ENCODE measurements around the gene RUFY2. TPM values are rescaled to one million over a fixed set of nuclear protein-coding genes. Genes with fewer than 3 reads are reported as not detected.

The RUFY2 gene
- total RNA-seq, 4 donors from 2014 or later, result 12.4 to 43.3 (median 21.6) TPM

DNA sequence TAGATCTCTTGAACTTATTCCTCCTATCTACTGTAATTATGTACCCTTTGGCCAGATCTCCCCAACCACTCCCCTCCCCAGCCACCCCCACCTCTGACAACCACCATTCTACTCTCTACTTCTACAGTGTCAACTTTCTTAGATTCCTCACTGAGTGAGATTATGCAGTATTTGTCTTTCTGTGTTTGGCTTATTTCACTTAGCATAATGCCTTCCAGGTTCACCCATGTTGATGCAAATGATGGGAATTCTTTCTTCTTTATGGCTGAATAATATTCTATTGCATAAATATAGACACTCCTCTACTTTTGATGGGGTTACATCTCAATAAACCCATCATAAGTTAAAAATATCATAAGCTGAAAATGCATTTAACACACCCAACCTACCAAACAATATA is 96.5 kb downstream of the RUFY2 start:
- TF ChIP-seq, protein P1, sequence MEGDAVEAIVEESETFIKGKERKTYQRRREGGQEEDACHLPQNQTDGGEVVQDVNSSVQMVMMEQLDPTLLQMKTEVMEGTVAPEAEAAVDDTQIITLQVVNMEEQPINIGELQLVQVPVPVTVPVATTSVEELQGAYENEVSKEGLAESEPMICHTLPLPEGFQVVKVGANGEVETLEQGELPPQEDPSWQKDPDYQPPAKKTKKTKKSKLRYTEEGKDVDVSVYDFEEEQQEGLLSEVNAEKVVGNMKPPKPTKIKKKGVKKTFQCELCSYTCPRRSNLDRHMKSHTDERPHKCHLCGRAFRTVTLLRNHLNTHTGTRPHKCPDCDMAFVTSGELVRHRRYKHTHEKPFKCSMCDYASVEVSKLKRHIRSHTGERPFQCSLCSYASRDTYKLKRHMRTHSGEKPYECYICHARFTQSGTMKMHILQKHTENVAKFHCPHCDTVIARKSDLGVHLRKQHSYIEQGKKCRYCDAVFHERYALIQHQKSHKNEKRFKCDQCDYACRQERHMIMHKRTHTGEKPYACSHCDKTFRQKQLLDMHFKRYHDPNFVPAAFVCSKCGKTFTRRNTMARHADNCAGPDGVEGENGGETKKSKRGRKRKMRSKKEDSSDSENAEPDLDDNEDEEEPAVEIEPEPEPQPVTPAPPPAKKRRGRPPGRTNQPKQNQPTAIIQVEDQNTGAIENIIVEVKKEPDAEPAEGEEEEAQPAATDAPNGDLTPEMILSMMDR (IDR thresholded peaks at IDR 0.05), result no peak
- no peaks in the 10 kb centered on the region for H3K36me3 ChIP-seq
- no peak for DNase-seq (ENCODE audit: low spot score in 2 of 2)

DNA sequence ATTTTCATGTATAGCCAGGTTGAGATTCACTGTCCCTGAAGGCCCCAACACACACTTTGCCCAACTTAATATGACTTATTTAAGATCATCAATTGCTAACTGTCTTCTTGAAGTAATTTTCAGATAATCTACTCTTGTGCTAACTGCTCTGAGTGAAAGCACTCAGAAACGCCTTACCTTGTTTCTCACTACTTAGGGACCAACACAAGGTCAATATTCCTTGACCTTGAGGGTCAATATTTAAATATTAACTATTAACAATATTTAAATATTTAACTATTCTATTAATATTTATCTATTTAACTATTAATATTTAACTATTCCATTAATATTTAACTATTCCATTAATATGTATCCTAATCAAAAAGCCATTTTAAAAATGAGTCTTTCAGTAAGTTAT is 101.2 kb downstream of the RUFY2 start:
- H3K9me3 ChIP-seq, result no peaks in the 10 kb centered on the region
- no peaks in the 10 kb centered on the region for H3K27me3 ChIP-seq
- no peak overlapping the region for H3K27ac ChIP-seq
- TF ChIP-seq POLR2AphosphoS5 (IDR thresholded peaks at IDR 0.05), result no peak
- WGBS, result 0% methylated on average over 1 of the region's 1 CpG
- H3K4me3 ChIP-seq, result no peak overlapping the region
- no peaks in the 10 kb centered on the region for H3K36me3 ChIP-seq
- no peaks in the 10 kb centered on the region for H3K4me1 ChIP-seq
- no peak for DNase-seq (ENCODE audit: low spot score in 2 of 2)

More for the DNA sequence above, 96.5 kb downstream of the RUFY2 start:
- no peak overlapping the region for H3K27ac ChIP-seq
- H3K9me3 ChIP-seq, result no peaks in the 10 kb centered on the region
- H3K27me3 ChIP-seq, result no peaks in the 10 kb centered on the region
- no peak overlapping the region for H3K4me3 ChIP-seq
- H3K4me1 ChIP-seq, result no peaks in the 10 kb centered on the region

DNA sequence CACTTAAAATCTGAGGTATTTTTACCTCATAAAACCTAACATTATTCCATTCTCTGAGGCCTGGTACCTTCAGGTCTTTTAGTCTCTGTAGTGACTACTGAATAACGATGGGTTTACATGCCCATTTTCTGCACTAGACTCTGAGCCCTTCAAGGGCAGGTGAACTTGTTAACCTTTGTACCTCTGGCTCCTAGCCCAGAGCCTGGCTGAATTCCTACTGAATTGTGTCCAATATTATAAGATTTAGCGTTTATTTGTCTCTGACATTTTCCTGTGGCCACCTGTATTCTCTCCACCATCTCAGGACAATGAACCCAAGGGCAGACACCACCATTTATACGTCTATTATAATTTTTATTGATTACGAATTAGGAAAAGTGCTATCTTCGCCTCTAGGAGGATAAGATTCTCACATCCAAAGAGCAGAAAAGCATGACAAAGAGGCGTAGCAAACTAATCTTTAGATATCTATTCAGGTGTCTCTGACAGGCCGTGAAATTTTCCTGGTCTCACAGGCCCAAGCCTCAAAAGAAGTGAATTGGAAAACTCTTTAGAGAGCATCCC is 103.1 kb downstream of the RUFY2 start:
- Histone ChIP-seq H3K4me1 (no peaks in the 10 kb centered on the region), H3K9me3 (no peaks in the 10 kb centered on the region), H3K27ac (no peak overlapping the region), H3K27me3 (no peaks in the 10 kb centered on the region), H3K4me3 (no peak overlapping the region), H3K36me3 (no peaks in the 10 kb centered on the region)
- no peak for DNase-seq (ENCODE audit: low spot score in 2 of 2)
- TF ChIP-seq, protein P1 (IDR thresholded peaks at IDR 0.05), result no peak
- no peak for TF ChIP-seq EP300 (IDR thresholded peaks at IDR 0.05)
- TF ChIP-seq POLR2A (IDR thresholded peaks at IDR 0.05), result no peak
- TF ChIP-seq POLR2AphosphoS5 (IDR thresholded peaks at IDR 0.05), result no peak
- 65% methylated on average over 7 of the region's 7 CpGs for WGBS

DNA sequence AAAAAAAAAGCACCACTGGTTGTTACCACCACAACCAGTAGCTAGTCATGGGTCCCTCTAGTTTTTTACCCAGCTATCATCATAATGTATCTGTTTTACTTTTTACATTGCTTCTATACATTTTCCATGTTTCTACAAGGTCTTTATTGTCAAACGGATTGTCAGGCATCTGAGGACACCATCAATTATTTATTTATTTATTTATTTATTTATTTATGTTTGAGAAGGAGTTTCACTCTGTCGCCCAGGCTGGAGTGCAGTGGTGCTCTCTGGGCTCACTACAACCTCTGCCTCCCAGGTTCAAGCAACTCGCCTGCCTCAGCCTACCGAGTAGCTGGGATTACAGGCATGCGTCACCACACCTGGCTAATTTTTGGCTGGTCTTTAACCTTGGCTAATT is 104.2 kb downstream of the RUFY2 start:
- 69% methylated on average over 5 of the region's 5 CpGs for WGBS
- no peaks in the 10 kb centered on the region for H3K9me3 ChIP-seq
- H3K4me3 ChIP-seq, result no peak overlapping the region
- no peak overlapping the region for H3K27ac ChIP-seq
- no peak for DNase-seq (ENCODE audit: low spot score in 2 of 2)
- H3K4me1 ChIP-seq, result no peaks in the 10 kb centered on the region
- TF ChIP-seq POLR2AphosphoS5 (IDR thresholded peaks at IDR 0.05) (no peak), POLR2A (IDR thresholded peaks at IDR 0.05) (no peak), EP300 (IDR thresholded peaks at IDR 0.05) (no peak)
- TF ChIP-seq, protein P1 (IDR thresholded peaks at IDR 0.05), result no peak
- H3K27me3 ChIP-seq, result no peaks in the 10 kb centered on the region
- H3K36me3 ChIP-seq, result no peaks in the 10 kb centered on the region

DNA sequence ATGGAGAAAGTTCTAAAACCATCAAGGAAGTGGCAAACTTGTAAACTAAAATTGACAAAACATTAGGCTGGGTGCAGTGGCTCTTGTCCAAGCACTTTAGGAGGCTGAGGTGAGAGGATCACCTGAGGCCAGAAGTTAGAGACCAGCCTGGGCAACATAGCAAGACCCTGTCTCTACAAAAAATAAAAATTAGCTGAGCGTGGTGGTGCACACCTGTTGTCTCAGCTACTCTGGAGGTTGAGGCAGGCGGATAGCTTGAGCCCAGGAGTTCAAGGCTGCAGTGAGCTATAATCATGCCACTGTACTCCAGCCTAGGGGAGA is 104.6 kb downstream of the RUFY2 start:
- Histone ChIP-seq H3K4me3 (no peak overlapping the region), H3K9me3 (no peaks in the 10 kb centered on the region), H3K27me3 (no peaks in the 10 kb centered on the region), H3K27ac (no peak overlapping the region), H3K4me1 (no peaks in the 10 kb centered on the region), H3K36me3 (no peaks in the 10 kb centered on the region)
- DNase-seq (ENCODE audit: low spot score in 2 of 2), result no peak
- TF ChIP-seq POLR2A (IDR thresholded peaks at IDR 0.05), result no peak
- TF ChIP-seq, protein P1 (IDR thresholded peaks at IDR 0.05), result no peak
- no peak for TF ChIP-seq EP300 (IDR thresholded peaks at IDR 0.05)
- WGBS, result 47% methylated on average over 2 of the region's 2 CpGs

DNA sequence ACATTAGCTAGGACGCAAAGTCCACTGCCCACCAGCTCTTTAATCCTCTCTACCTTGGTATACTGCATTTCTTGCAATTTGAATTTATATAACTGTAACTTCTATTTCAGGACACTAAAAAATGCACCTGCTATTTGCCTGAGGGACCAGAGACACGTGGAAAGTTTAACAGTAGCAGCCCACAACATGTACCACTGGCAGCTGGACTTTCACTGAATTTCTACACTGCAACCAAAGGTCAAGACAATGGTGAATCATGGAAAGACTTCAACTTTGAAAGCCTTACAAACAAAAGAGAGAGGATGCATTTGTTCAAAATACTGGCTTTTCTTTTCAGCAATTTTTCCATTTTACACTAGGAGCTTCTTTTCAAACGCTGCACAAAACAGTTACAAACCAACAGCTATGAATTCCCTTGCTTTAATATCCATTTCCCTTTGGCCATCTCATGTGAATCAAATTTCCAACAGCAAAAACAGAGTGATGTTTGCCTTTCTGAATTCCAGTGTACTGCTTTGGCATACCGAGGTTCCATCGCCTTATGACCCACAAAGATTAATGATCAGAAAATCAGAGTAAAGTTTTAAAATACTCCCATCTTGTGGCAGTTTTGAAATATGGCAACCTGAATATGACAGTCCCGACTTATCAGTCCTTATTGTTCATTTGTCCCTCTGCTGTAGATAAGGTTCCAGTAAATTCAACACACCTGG is 105.1 kb downstream of the RUFY2 start:
- H3K4me1 ChIP-seq, result no peaks in the 10 kb centered on the region
- no peaks in the 10 kb centered on the region for H3K9me3 ChIP-seq
- H3K36me3 ChIP-seq, result no peaks in the 10 kb centered on the region
- no peak overlapping the region for H3K4me3 ChIP-seq
- DNase-seq (ENCODE audit: low spot score in 2 of 2), result no peak
- TF ChIP-seq, protein P1 (IDR thresholded peaks at IDR 0.05), result peak; percentile 36 to 37
- no peak for TF ChIP-seq POLR2AphosphoS5 (IDR thresholded peaks at IDR 0.05)
- no peaks in the 10 kb centered on the region for H3K27me3 ChIP-seq
- WGBS, result 43% methylated on average over 6 of the region's 6 CpGs
- H3K27ac ChIP-seq, result no peak overlapping the region
